ENCODE data around the gene LIG3. TPM values are rescaled to one million over a fixed set of nuclear protein-coding genes. Genes with fewer than 3 reads are reported as not detected.
"Not testable (repeated sequence)": the region's sequence is repeated elsewhere in the genome, so short reads cannot be mapped to it uniquely, and the experiment has no call there.

LIG3 gene
- total RNA-seq, 1 donor from 2014 or later = 16.5 TPM

- TF ChIP-seq, protein P1, sequence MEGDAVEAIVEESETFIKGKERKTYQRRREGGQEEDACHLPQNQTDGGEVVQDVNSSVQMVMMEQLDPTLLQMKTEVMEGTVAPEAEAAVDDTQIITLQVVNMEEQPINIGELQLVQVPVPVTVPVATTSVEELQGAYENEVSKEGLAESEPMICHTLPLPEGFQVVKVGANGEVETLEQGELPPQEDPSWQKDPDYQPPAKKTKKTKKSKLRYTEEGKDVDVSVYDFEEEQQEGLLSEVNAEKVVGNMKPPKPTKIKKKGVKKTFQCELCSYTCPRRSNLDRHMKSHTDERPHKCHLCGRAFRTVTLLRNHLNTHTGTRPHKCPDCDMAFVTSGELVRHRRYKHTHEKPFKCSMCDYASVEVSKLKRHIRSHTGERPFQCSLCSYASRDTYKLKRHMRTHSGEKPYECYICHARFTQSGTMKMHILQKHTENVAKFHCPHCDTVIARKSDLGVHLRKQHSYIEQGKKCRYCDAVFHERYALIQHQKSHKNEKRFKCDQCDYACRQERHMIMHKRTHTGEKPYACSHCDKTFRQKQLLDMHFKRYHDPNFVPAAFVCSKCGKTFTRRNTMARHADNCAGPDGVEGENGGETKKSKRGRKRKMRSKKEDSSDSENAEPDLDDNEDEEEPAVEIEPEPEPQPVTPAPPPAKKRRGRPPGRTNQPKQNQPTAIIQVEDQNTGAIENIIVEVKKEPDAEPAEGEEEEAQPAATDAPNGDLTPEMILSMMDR (IDR thresholded peaks at IDR 0.05; ENCODE audit: borderline replicate concordance) = no peak
- Histone ChIP-seq H3K27me3 (ENCODE audit: low read depth) (no peaks in the 10 kb centered on the region), H3K4me3 (no peak overlapping the region), H3K9me3 (replicated peaks) (no peaks in the 10 kb centered on the region), H3K4me1 (peaks cover 45% of the 10 kb centered on the region), H3K36me3 (peaks cover 55% of the 10 kb centered on the region), H3K27ac (replicated peaks) (no peak overlapping the region)
- DNase-seq = no peak
- intact Hi-C loops (cut with micrococcal nuclease) = loop anchor here (10.0 kb wide), 1 partner anchor 125 kb away; the partner anchor contains the start of gene FNDC8
Measured at GRCh38 chr17:34999456-34999855, 19.1 kb downstream of the LIG3 start.

GRCh38 chr17:35000965-35001364 lies 20.7 kb downstream of the LIG3 start:
- DNase-seq; H3K27me3 ChIP-seq (ENCODE audit: low read depth); H3K9me3 ChIP-seq (replicated peaks); H3K4me3 ChIP-seq; intact Hi-C loops (cut with micrococcal nuclease); H3K27ac ChIP-seq (replicated peaks): not testable (repeated sequence)
- peaks cover 45% of the 10 kb centered on the region for H3K4me1 ChIP-seq
- peaks cover 55% of the 10 kb centered on the region for H3K36me3 ChIP-seq

DNA sequence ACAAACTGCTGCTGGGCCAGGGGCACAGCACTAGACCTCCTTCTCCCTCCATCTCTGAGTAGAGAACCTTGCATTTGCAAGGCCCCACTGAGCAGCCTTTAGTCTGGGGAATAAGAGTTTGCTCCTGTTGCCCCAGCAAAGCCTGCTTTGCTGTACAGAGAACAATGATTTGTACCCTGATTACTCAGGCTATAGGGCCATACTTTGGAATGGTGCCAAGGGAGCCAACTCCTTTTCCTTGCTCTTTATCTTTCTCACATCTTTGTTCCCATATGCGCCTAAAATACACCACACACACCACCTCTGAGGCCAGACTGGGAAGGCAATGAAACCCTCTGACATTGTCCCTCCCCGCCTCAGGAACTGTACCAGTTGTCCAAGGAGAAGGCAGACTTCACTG lies 21.2 kb downstream of the LIG3 start:
- intact Hi-C loops (cut with micrococcal nuclease) = no loop called here
- Histone ChIP-seq H3K4me1 (peaks cover 45% of the 10 kb centered on the region), H3K27me3 (ENCODE audit: low read depth) (no peaks in the 10 kb centered on the region), H3K9me3 (replicated peaks) (no peaks in the 10 kb centered on the region), H3K4me3 (no peak overlapping the region), H3K27ac (replicated peaks) (no peak overlapping the region), H3K36me3 (peaks cover 49% of the 10 kb centered on the region)
- DNase-seq = no peak
- TF ChIP-seq, protein P1 (IDR thresholded peaks at IDR 0.05; ENCODE audit: borderline replicate concordance) = no peak

DNA sequence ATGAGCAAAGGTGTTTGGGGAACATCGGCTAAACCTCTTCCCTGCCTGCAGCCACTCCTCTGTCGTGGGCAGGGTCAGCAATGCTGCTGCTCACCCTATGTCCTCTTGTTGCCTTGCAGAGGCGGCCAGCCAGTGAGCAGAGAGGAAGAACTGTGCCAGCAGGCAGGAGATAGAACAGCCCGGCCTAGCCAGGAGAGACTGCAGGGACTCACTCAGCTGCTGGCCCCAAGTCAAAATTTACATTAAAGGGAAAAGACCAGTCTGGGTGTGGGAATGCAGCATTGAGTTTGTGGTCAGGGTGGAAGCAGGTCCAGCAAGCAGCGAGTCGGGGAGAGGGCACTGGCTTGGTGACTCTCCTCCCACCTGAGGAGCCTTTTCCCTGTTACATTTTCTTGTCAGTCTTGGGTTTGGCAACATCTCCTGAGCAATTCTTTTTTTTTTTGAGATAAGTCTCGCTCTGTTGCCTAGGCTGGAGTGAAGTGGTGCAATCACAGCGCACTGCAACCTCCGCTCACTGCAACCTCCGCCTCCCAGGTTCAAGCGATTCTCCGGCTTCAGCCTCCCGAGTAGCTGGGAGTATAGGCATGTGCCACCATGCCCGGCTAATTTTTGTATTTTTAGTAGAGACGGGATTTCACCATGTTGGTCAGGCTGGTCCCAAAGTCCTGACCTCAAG lies 22.7 kb downstream of the LIG3 start:
- TF ChIP-seq, protein P1 (IDR thresholded peaks at IDR 0.05; ENCODE audit: borderline replicate concordance) = no peak
- intact Hi-C loops (cut with micrococcal nuclease) = no loop called here
- H3K36me3 ChIP-seq = peaks cover 60% of the 10 kb centered on the region
- no peak overlapping the region for H3K4me3 ChIP-seq
- peaks cover 32% of the 10 kb centered on the region for H3K4me1 ChIP-seq
- H3K9me3 ChIP-seq (replicated peaks) = no peaks in the 10 kb centered on the region
- peak; percentile 57 for DNase-seq
- H3K27me3 ChIP-seq (ENCODE audit: low read depth) = no peaks in the 10 kb centered on the region
- H3K27ac ChIP-seq (replicated peaks) = peak overlapping the region; percentile 73

- Histone ChIP-seq H3K27me3 (ENCODE audit: low read depth) (no peaks in the 10 kb centered on the region), H3K36me3 (peaks cover 59% of the 10 kb centered on the region), H3K9me3 (replicated peaks) (no peaks in the 10 kb centered on the region), H3K4me3 (no peak overlapping the region), H3K27ac (replicated peaks) (peak overlapping the region; percentile 73), H3K4me1 (peaks cover 26% of the 10 kb centered on the region)
- TF ChIP-seq, protein P1 (IDR thresholded peaks at IDR 0.05; ENCODE audit: borderline replicate concordance) = no peak
- intact Hi-C loops (cut with micrococcal nuclease) = no loop called here
- DNase-seq = no peak
Measured at GRCh38 chr17:35003778-35004177, 23.5 kb downstream of the LIG3 start.

- no peak overlapping the region for H3K4me3 ChIP-seq
- peaks cover 64% of the 10 kb centered on the region for H3K36me3 ChIP-seq
- H3K4me1 ChIP-seq = peaks cover 24% of the 10 kb centered on the region
- intact Hi-C loops (cut with micrococcal nuclease) = no loop called here
- DNase-seq = no peak
- TF ChIP-seq, protein P1 (IDR thresholded peaks at IDR 0.05; ENCODE audit: borderline replicate concordance) = no peak
- H3K27ac ChIP-seq (replicated peaks) = no peak overlapping the region
- H3K9me3 ChIP-seq (replicated peaks) = no peaks in the 10 kb centered on the region
- no peaks in the 10 kb centered on the region for H3K27me3 ChIP-seq (ENCODE audit: low read depth)
Measured at GRCh38 chr17:35006345-35006744, 26.0 kb downstream of the LIG3 start.

Data from left ventricle myocardium inferior (tissue), 1 donor.